ENCODE results near the gene C6orf62. TPM values are rescaled to one million over a fixed set of nuclear protein-coding genes. Genes with fewer than 3 reads are reported as not detected.
"Not testable (repeated sequence)": the region's sequence is repeated elsewhere in the genome, so short reads cannot be mapped to it uniquely, and the experiment has no call there.

C6orf62 gene
- total and polyA plus RNA-seq, 2 of the 4 experiments (the other 2 are of a cell fraction), result 47.5 to 50.7 TPM

GRCh38 chr6:24661759-24662158 lies 57.2 kb downstream of the C6orf62 start:
- H3K9ac ChIP-seq (ENCODE audit: low read depth, low read length); H3K18ac ChIP-seq (ENCODE audit: low read depth, low read length); DNase-seq; H3K4me3 ChIP-seq (ENCODE audit: insufficient read depth, low read depth, low read length); H3K23ac ChIP-seq (ENCODE audit: low read depth, low read length); H4K5ac ChIP-seq (ENCODE audit: low read depth, low read length); ATAC-seq (ENCODE audit: low read depth); H2BK20ac ChIP-seq (ENCODE audit: low read depth, low read length); H3K27ac ChIP-seq (ENCODE audit: insufficient read depth, low read length); H4K91ac ChIP-seq (ENCODE audit: insufficient read depth, low read depth, low read length); in situ Hi-C loops (cut with MboI; ENCODE audit: low sequenced_read_pairs); H4K8ac ChIP-seq (ENCODE audit: low read depth in 2 of 2, low read length in 2 of 2); H3K9me3 ChIP-seq (ENCODE audit: control insufficient read depth, insufficient read depth, low read length); H3K9me1 ChIP-seq (ENCODE audit: insufficient read depth, low read length); H2BK5ac ChIP-seq (ENCODE audit: low read depth, low read length, poor library complexity, severe bottlenecking); H2AK5ac ChIP-seq (ENCODE audit: low read depth, low read length); H3K4me1 ChIP-seq (ENCODE audit: control insufficient read depth, insufficient read depth, low read length); H3K56ac ChIP-seq (ENCODE audit: extremely low read depth, insufficient read depth, low read length); intact Hi-C loops (cut with micrococcal nuclease); H2AFZ ChIP-seq (replicated peaks; ENCODE audit: low read length, poor library complexity); BruUV-seq (replicated peaks); H2AK9ac ChIP-seq (replicated peaks; ENCODE audit: low read depth, low read length, poor library complexity); H3K14ac ChIP-seq (replicated peaks; ENCODE audit: low read depth, low read length); H2BK15ac ChIP-seq (ENCODE audit: low read depth, low read length); H3K27me3 ChIP-seq (ENCODE audit: control insufficient read depth, insufficient read depth, low read length); H2BK120ac ChIP-seq (ENCODE audit: low read depth, low read length); H4K20me1 ChIP-seq (ENCODE audit: insufficient read depth, low read length); H3K4ac ChIP-seq (ENCODE audit: low read depth, low read length); dilution Hi-C loops (cut with HindIII; ENCODE audit: low sequenced_read_pairs, unreplicated experiment); POLR2A ChIA-PET (ENCODE audit: unreplicated experiment); H3K36me3 ChIP-seq (ENCODE audit: control insufficient read depth, insufficient read depth, low read length); H3K4me2 ChIP-seq (ENCODE audit: low read depth, low read length): not testable (repeated sequence)
- CTCF ChIA-PET, result interaction anchor here (0.7 kb wide), 1 partner anchor 53 kb away, joined by 3 read pairs; no protein-coding TSS in a partner anchor
- 100% methylated on average over 1 of the region's 5 CpGs; no CpG with 5 or more reads in 1 of the 2 experiments for WGBS, 2 experiments (ENCODE audit: extremely low coverage in 2 of 2, insufficient read length in 1 of 2)
- peaks cover 11 to 58% of the 10 kb centered on the region in 2 experiments; a peak in 3 of 4 replicates for H3K79me1 ChIP-seq (ENCODE audit: low read depth in 1 of 2, low read length in 2 of 2)

Measured in IMR-90 (cell line).